MM.1S (cell line): Measurements from ENCODE around the gene GOT2.

Experiments
- CTCF ChIP-seq: fragments of 300-600 bp; sonication (generic); IDR thresholded peaks from 2 replicates; pipeline ENCODE4 v1.5.1; 2016; ENCODE audit warnings: antibody characterized with exemption, low read length, mixed read lengths
- EZH2 ChIP-seq: fragments of 300-600 bp; sonication (generic); optimal IDR thresholded peaks from 2 replicates; pipeline ENCODE3; 2017; ENCODE audit warnings: low read depth, mild to moderate bottlenecking, antibody characterized with exemption, low read length, mixed read lengths

GRCh38 chr16:58678269-58678668 lies 55.8 kb downstream of the GOT2 start:
- TF ChIP-seq EZH2 (no peak), CTCF (no peak)
